Liver (tissue), 9 donors: ENCODE results near the gene HOXD11. TPM values are rescaled to one million over a fixed set of nuclear protein-coding genes. Genes with fewer than 3 reads are reported as not detected.

Experiments used
- DNase-seq: peaks from one replicate; pipeline ENCODE4 v3.0.0-alpha.2; 2017; ENCODE audit warnings: low spot score
- H3K27ac ChIP-seq, 2 donors: one replicate each; pipeline ENCODE4 v1.7.0; 2013; ENCODE audit warnings: inconsistent platforms in 2 of 2, low read length in 2 of 2, control low read depth in 1 of 2, low read depth in 1 of 2, mild to moderate bottlenecking in 1 of 2
- H3K27me3 ChIP-seq, 4 donors: one replicate each; pipeline versions ENCODE4 v1.6.1 to v1.7.0; 2013; ENCODE audit warnings: low read length in 3 of 4, inconsistent platforms in 1 of 4, mild to moderate bottlenecking in 1 of 4, moderate library complexity in 1 of 4; ENCODE audit not compliant: control insufficient read depth in 4 of 4, insufficient read depth in 4 of 4
- H3K36me3 ChIP-seq, 4 donors: one replicate each; pipeline versions ENCODE4 v1.6.1 to v1.7.0; 2013; ENCODE audit warnings: low read length in 3 of 4, mild to moderate bottlenecking in 3 of 4, low read depth in 1 of 4, moderate library complexity in 1 of 4; ENCODE audit not compliant: control insufficient read depth in 4 of 4, insufficient read depth in 3 of 4
- H3K4me1 ChIP-seq, 4 donors: one replicate each; pipeline versions ENCODE4 v1.6.1 to v1.7.0; 2013; ENCODE audit warnings: low read length in 3 of 4, mild to moderate bottlenecking in 3 of 4, moderate library complexity in 1 of 4; ENCODE audit not compliant: control insufficient read depth in 4 of 4, insufficient read depth in 4 of 4
- H3K4me3 ChIP-seq, 3 donors: one replicate each; pipeline versions ENCODE4 v1.6.1 to v1.7.0; 2013; ENCODE audit warnings: low read length in 3 of 3, control low read depth in 1 of 3, low read depth in 1 of 3, mild to moderate bottlenecking in 1 of 3
- H3K9ac ChIP-seq, 2 donors: one replicate each; pipeline ENCODE4 v1.7.0; 2013; ENCODE audit warnings: low read length in 2 of 2, mild to moderate bottlenecking in 2 of 2, moderate library complexity in 2 of 2, control low read depth in 1 of 2, low read depth in 1 of 2
- H3K9me3 ChIP-seq, 4 donors: one replicate each; pipeline versions ENCODE4 v1.6.1 to v1.7.0; 2013; ENCODE audit warnings: low read length in 3 of 4; ENCODE audit not compliant: control insufficient read depth in 4 of 4
- EGR1 ChIP-seq, 2 donors: IDR thresholded peaks; 2 replicates each; pipeline ENCODE4 v1.6.1; 2016 to 2018; ENCODE audit warnings: antibody characterized with exemption in 2 of 2, low read depth in 2 of 2
- FOXA1 ChIP-seq: IDR thresholded peaks from 2 replicates; pipeline ENCODE4 v1.6.1; 2016; ENCODE audit warnings: antibody characterized with exemption
- FOXA2 ChIP-seq: IDR thresholded peaks from 2 replicates; pipeline ENCODE4 v1.6.1; 2016; ENCODE audit warnings: antibody characterized with exemption
- GABPA ChIP-seq, 2 donors: IDR thresholded peaks in 1 of 2; conservative IDR thresholded peaks in 1 of 2; 2 replicates each; pipeline ENCODE4 v1.6.1; 2016; ENCODE audit warnings: antibody characterized with exemption in 2 of 2, mild to moderate bottlenecking in 1 of 2, moderate library complexity in 1 of 2
- HNF4A ChIP-seq, 2 donors: conservative IDR thresholded peaks; 2 replicates each; pipeline ENCODE4 v1.6.1; 2016; ENCODE audit warnings: antibody characterized with exemption in 2 of 2, mild to moderate bottlenecking in 2 of 2
- HNF4G ChIP-seq: IDR thresholded peaks from 2 replicates; pipeline ENCODE4 v1.6.1; 2016; ENCODE audit warnings: antibody characterized with exemption
- JUND ChIP-seq, 2 donors: IDR thresholded peaks; 2 replicates each; pipeline ENCODE4 v1.6.1; 2016; ENCODE audit warnings: antibody characterized with exemption in 2 of 2
- NR2F2 ChIP-seq: IDR thresholded peaks from 2 replicates; pipeline ENCODE4 v1.6.1; 2016; ENCODE audit warnings: antibody characterized with exemption
- RAD21 ChIP-seq, 2 donors: IDR thresholded peaks; 2 replicates each; pipeline ENCODE4 v1.6.1; 2016; ENCODE audit warnings: antibody characterized with exemption in 2 of 2, mild to moderate bottlenecking in 2 of 2
- RXRA ChIP-seq, 2 donors: IDR thresholded peaks; 2 replicates each; pipeline ENCODE4 v1.6.1; 2017 to 2018; ENCODE audit warnings: antibody characterized with exemption in 2 of 2, mild to moderate bottlenecking in 1 of 2
- SP1 ChIP-seq: IDR thresholded peaks from 2 replicates; pipeline ENCODE4 v1.6.1; 2018; ENCODE audit warnings: antibody characterized with exemption, mild to moderate bottlenecking
- TAF1 ChIP-seq: conservative IDR thresholded peaks from 2 replicates; pipeline ENCODE4 v1.6.1; 2016; ENCODE audit warnings: antibody characterized with exemption, mild to moderate bottlenecking
- YY1 ChIP-seq: IDR thresholded peaks from 2 replicates; pipeline ENCODE4 v1.6.1; 2016; ENCODE audit warnings: antibody characterized with exemption, mild to moderate bottlenecking
- WGBS: extraction: QIAGEN DNeasy Blood & Tissue Kit; methylation state at CpG from one replicate; pipeline ENCODE4 v1.1.7; 2013; 5-methylcytosine and 5-hydroxymethylcytosine counted together
- polyA plus RNA-seq, 2 donors: library from polyadenylated mRNA; stranded (reverse) in 1 of 2; unstranded in 1 of 2; fragments of 200-250 nt in 1 of 2; fragments of >200 nt in 1 of 2; fragmentation: Nextera tagmentation in 1 of 2; extraction: Ambion mirVana in 1 of 2; gene quantifications; one replicate each; pipeline versions ENCODE4 v1.2.1 to v1.2.3, GENCODE V29; 2013 to 2015
- total RNA-seq, 2 donors: library from RNA; depleted of rRNA; stranded (reverse); fragments of >200 nt; gene quantifications; one replicate each; pipeline ENCODE4 v1.2.3, GENCODE V29; 2014
- TF ChIP-seq, protein P1 (sequence below): IDR thresholded peaks from 2 replicates; pipeline ENCODE4 v1.6.1; 2016; ENCODE audit warnings: antibody characterized with exemption, mild to moderate bottlenecking
- TF ChIP-seq, protein P2 (sequence below): IDR thresholded peaks from 2 replicates; pipeline ENCODE4 v1.6.1; 2016; ENCODE audit warnings: antibody characterized with exemption
- TF ChIP-seq, protein P3 (sequence below): IDR thresholded peaks from 2 replicates; pipeline ENCODE4 v1.6.1; 2016; ENCODE audit warnings: antibody characterized with exemption
- TF ChIP-seq, protein P4 (sequence below): fragments of 150-350 bp; IDR thresholded peaks from 2 replicates; pipeline ENCODE4 v1.5.1; 2017; ENCODE audit warnings: improper control_type of control experiment, low read depth, low read length; ENCODE audit not compliant: missing input control
- TF ChIP-seq, protein P5 (sequence below): IDR thresholded peaks from 2 replicates; pipeline ENCODE4 v1.6.1; 2016; ENCODE audit warnings: antibody characterized with exemption
- donor health status: healthy.
- donor health status: healthy.
- donor health status: healthy.
- donor health status: healthy.
- donor health status: healthy.

The HOXD11 gene
- total and polyA plus RNA-seq, 4 donors, result not detected

DNA sequence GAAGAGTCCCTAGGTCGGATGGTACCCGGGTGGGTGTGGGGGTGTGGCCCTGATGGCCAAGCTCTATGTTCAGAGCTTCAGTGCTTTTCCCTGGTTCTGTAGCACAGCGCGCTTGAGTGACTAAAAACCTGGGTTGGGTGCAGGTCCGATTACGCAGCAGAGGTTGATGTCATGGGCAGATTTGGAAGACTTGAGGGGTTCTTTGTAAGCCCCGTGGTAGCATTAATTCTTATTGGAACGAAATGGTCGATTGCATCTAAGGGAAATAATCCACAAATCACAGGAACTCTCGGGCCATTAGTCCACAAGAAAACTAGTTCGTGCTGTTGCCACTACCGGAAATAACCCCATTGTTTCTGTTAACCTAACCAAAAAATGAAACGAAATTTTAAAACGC lies 31.4 kb downstream of the HOXD11 start:
- Histone ChIP-seq H3K9ac (no peak overlapping the region), H3K4me3 (no peak overlapping the region), H3K9me3 (no peaks in the 10 kb centered on the region), H3K27me3 (peaks cover 11 to 40% (median 24%) of the 10 kb centered on the region in 4 donors), H3K27ac (no peak overlapping the region), H3K36me3 (no peaks in the 10 kb centered on the region), H3K4me1 (peaks cover 7 to 18% (median 13%) of the 10 kb centered on the region in 4 donors)
- no peak for DNase-seq
- no peak for TF ChIP-seq HNF4A (conservative IDR thresholded peaks at IDR 0.05)
- WGBS, result 17% methylated on average over 14 of the region's 14 CpGs

DNA sequence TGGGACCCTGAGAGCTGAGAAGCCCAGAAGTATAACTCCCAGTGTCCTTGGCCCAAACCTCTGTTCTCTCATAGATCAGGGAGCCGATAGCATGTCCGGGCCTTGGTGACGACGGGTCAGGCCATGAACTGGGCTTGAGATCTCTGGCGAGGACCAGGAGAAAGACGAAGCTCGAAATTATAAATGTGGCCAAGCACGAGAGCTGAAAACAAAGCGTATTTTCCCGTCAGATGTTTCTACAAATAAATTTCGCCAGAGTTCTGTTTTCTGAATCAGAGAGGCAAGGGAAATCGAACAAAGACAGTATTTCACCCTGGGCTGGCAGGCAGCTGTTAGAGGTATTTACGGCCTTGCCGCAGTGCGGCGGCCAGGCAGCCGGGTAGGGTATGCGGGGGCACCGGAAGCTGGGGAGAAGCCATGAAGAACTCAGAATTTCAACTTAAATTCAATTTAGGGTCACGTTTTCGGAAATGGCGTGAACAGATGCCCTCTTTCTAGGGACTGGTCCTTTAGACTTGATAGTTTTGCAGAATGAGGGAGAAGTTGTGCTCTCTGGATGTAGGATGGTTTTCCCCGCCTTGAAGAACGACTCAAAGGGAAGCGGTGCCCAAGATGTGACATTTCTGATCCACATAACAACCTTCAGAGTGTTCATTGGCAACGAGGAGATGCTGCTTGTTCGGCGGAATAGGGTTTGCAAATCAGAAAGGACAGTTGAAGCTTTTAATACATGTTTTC lies 32.0 kb downstream of the HOXD11 start:
- Histone ChIP-seq H3K4me1 (peaks cover 7 to 18% (median 13%) of the 10 kb centered on the region in 4 donors), H3K27ac (no peak overlapping the region), H3K4me3 (no peak overlapping the region), H3K9ac (no peak overlapping the region), H3K36me3 (no peaks in the 10 kb centered on the region), H3K9me3 (no peaks in the 10 kb centered on the region), H3K27me3 (peaks cover 11 to 34% (median 26%) of the 10 kb centered on the region in 4 donors)
- TF ChIP-seq, protein P1, sequence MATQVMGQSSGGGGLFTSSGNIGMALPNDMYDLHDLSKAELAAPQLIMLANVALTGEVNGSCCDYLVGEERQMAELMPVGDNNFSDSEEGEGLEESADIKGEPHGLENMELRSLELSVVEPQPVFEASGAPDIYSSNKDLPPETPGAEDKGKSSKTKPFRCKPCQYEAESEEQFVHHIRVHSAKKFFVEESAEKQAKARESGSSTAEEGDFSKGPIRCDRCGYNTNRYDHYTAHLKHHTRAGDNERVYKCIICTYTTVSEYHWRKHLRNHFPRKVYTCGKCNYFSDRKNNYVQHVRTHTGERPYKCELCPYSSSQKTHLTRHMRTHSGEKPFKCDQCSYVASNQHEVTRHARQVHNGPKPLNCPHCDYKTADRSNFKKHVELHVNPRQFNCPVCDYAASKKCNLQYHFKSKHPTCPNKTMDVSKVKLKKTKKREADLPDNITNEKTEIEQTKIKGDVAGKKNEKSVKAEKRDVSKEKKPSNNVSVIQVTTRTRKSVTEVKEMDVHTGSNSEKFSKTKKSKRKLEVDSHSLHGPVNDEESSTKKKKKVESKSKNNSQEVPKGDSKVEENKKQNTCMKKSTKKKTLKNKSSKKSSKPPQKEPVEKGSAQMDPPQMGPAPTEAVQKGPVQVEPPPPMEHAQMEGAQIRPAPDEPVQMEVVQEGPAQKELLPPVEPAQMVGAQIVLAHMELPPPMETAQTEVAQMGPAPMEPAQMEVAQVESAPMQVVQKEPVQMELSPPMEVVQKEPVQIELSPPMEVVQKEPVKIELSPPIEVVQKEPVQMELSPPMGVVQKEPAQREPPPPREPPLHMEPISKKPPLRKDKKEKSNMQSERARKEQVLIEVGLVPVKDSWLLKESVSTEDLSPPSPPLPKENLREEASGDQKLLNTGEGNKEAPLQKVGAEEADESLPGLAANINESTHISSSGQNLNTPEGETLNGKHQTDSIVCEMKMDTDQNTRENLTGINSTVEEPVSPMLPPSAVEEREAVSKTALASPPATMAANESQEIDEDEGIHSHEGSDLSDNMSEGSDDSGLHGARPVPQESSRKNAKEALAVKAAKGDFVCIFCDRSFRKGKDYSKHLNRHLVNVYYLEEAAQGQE, result no peak
- TF ChIP-seq RXRA (IDR thresholded peaks at IDR 0.05), result no peak
- no peak for TF ChIP-seq JUND (IDR thresholded peaks at IDR 0.05)
- TF ChIP-seq TAF1, result no peak
- no peak for TF ChIP-seq HNF4A (conservative IDR thresholded peaks at IDR 0.05)
- TF ChIP-seq SP1, result no peak
- no peak for TF ChIP-seq NR2F2
- TF ChIP-seq, protein P2, sequence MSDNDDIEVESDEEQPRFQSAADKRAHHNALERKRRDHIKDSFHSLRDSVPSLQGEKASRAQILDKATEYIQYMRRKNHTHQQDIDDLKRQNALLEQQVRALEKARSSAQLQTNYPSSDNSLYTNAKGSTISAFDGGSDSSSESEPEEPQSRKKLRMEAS, result no peak
- no peak for TF ChIP-seq YY1
- TF ChIP-seq HNF4G, result no peak
- TF ChIP-seq, protein P3, sequence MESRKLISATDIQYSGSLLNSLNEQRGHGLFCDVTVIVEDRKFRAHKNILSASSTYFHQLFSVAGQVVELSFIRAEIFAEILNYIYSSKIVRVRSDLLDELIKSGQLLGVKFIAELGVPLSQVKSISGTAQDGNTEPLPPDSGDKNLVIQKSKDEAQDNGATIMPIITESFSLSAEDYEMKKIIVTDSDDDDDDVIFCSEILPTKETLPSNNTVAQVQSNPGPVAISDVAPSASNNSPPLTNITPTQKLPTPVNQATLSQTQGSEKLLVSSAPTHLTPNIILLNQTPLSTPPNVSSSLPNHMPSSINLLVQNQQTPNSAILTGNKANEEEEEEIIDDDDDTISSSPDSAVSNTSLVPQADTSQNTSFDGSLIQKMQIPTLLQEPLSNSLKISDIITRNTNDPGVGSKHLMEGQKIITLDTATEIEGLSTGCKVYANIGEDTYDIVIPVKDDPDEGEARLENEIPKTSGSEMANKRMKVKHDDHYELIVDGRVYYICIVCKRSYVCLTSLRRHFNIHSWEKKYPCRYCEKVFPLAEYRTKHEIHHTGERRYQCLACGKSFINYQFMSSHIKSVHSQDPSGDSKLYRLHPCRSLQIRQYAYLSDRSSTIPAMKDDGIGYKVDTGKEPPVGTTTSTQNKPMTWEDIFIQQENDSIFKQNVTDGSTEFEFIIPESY, result no peak
- TF ChIP-seq RAD21 (IDR thresholded peaks at IDR 0.05), result no peak
- TF ChIP-seq, protein P4, sequence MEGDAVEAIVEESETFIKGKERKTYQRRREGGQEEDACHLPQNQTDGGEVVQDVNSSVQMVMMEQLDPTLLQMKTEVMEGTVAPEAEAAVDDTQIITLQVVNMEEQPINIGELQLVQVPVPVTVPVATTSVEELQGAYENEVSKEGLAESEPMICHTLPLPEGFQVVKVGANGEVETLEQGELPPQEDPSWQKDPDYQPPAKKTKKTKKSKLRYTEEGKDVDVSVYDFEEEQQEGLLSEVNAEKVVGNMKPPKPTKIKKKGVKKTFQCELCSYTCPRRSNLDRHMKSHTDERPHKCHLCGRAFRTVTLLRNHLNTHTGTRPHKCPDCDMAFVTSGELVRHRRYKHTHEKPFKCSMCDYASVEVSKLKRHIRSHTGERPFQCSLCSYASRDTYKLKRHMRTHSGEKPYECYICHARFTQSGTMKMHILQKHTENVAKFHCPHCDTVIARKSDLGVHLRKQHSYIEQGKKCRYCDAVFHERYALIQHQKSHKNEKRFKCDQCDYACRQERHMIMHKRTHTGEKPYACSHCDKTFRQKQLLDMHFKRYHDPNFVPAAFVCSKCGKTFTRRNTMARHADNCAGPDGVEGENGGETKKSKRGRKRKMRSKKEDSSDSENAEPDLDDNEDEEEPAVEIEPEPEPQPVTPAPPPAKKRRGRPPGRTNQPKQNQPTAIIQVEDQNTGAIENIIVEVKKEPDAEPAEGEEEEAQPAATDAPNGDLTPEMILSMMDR, result no peak
- no peak for TF ChIP-seq GABPA (IDR thresholded peaks at IDR 0.05 in 1 of 2, conservative IDR thresholded peaks at IDR 0.05 in 1 of 2)
- TF ChIP-seq EGR1 (IDR thresholded peaks at IDR 0.05; ENCODE audit: low read depth in 2 of 2), result no peak
- no peak for TF ChIP-seq FOXA1
- TF ChIP-seq, protein P5, sequence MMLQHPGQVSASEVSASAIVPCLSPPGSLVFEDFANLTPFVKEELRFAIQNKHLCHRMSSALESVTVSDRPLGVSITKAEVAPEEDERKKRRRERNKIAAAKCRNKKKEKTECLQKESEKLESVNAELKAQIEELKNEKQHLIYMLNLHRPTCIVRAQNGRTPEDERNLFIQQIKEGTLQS, result no peak
- no peak for TF ChIP-seq FOXA2
- WGBS, result 17% methylated on average over 28 of the region's 28 CpGs
- no peak for DNase-seq
